Stimulated activated CD4-positive, alpha-beta T cell treated with anti-CD3 and anti-CD28 coated beads, Interleukin-12 subunit alpha, Interleukin-12 subunit beta, amount 100 ng/mL, for 24 hours (primary cell): ENCODE results near the gene TRH.
"Not testable (repeated sequence)": the region's sequence is repeated elsewhere in the genome, so short reads cannot be mapped to it uniquely, and the experiment has no call there.

Source experiments
- DNase-seq, 2 experiments: peaks; one replicate each; pipeline ENCODE4 v3.0.0-alpha.2; 2020; ENCODE audit warnings: low read depth in 2 of 2

Gene TRH

GRCh38 chr3:130010556-130010955 lies 36.0 kb downstream of the TRH start:
- DNase-seq, result no peak

- DNase-seq, result not testable (repeated sequence)
These were observed 37.6 kb downstream of the TRH start for GRCh38 chr3:130012108-130012507.

GRCh38 chr3:130013246-130013645 lies 38.7 kb downstream of the TRH start:
- not testable (repeated sequence) for DNase-seq

GRCh38 chr3:130014526-130014925 lies 40.0 kb downstream of the TRH start:
- no peak for DNase-seq

GRCh38 chr3:130017661-130018060 lies 43.1 kb downstream of the TRH start:
- DNase-seq, result not testable (repeated sequence)

- DNase-seq, result not testable (repeated sequence)
These were observed 51.8 kb downstream of the TRH start for GRCh38 chr3:130026146-130026829.

GRCh38 chr3:130027437-130027836 lies 52.9 kb downstream of the TRH start:
- not testable (repeated sequence) for DNase-seq
